Keratinocyte (primary cell): Measurements from ENCODE around the gene KCNJ6. TPM values are rescaled to one million over a fixed set of nuclear protein-coding genes. Genes with fewer than 3 reads are reported as not detected.

Experiments
- DNase-seq: peaks from one replicate; pipeline ENCODE4 v3.0.0-alpha.2; 2011; ENCODE audit warnings: low read depth, missing footprints, low spot score
- FAIRE-seq: peaks from 2 replicates; lab custom pipeline; 2011; peaks lifted over from hg19 to GRCh38; lab: Jason Lieb, UNC
- H2AFZ ChIP-seq: 2 replicates; pipeline ENCODE4 v1.6.0; 2012; ENCODE audit warnings: low read length, control low read depth, inconsistent platforms; ENCODE audit not compliant: control insufficient read depth
- H3K27ac ChIP-seq: 2 replicates; pipeline ENCODE4 v1.5.1; 2011; ENCODE audit warnings: low read length; ENCODE audit not compliant: control insufficient read depth, insufficient read depth
- H3K27me3 ChIP-seq: 3 replicates; pipeline ENCODE4 v1.6.0; 2011; ENCODE audit warnings: low read length; ENCODE audit not compliant: control insufficient read depth, insufficient read depth; ENCODE audit errors: extremely low read depth
- H3K36me3 ChIP-seq, 2 experiments: 2 replicates in 1 of 2; 3 replicates in 1 of 2; pipeline ENCODE4 v1.5.1; 2011; ENCODE audit warnings: low read length in 2 of 2, mild to moderate bottlenecking in 1 of 2; ENCODE audit not compliant: control insufficient read depth in 2 of 2, insufficient read depth in 2 of 2; ENCODE audit errors: extremely low read depth in 1 of 2
- H3K4me1 ChIP-seq: 3 replicates; pipeline ENCODE4 v1.5.1; 2011; ENCODE audit warnings: low read length; ENCODE audit not compliant: control insufficient read depth, insufficient read depth; ENCODE audit errors: extremely low read depth
- H3K4me2 ChIP-seq: 3 replicates; pipeline ENCODE4 v1.6.0; 2011; ENCODE audit warnings: low read depth, low read length; ENCODE audit not compliant: control insufficient read depth, insufficient read depth; ENCODE audit errors: extremely low read depth
- H3K4me3 ChIP-seq, 3 experiments: fragments of 200-600 bp in 1 of 3; sonication (generic) in 1 of 3; 2 replicates in 2 of 3; 3 replicates in 1 of 3; pipeline ENCODE4 v1.5.1; 2011 to 2016; ENCODE audit warnings: low read length in 3 of 3, mild to moderate bottlenecking in 3 of 3, control low read depth in 2 of 3, inconsistent platforms in 1 of 3, low read depth in 1 of 3, mixed read lengths in 1 of 3, mixed run types in 1 of 3, moderate library complexity in 1 of 3; ENCODE audit not compliant: control insufficient read depth in 2 of 3, insufficient read depth in 2 of 3; ENCODE audit errors: extremely low read depth in 1 of 3
- H3K79me2 ChIP-seq: 2 replicates; pipeline ENCODE4 v1.6.0; 2012; ENCODE audit warnings: low read length; ENCODE audit not compliant: control insufficient read depth, insufficient read depth
- H3K9ac ChIP-seq: 3 replicates; pipeline ENCODE4 v1.6.0; 2011; ENCODE audit warnings: low read length; ENCODE audit not compliant: control insufficient read depth, insufficient read depth; ENCODE audit errors: extremely low read depth
- H3K9me1 ChIP-seq: 3 replicates; pipeline ENCODE4 v1.6.0; 2011; ENCODE audit warnings: low read length; ENCODE audit not compliant: control insufficient read depth, insufficient read depth; ENCODE audit errors: extremely low read depth
- H3K9me3 ChIP-seq: 2 replicates; pipeline ENCODE4 v1.5.1; 2012; ENCODE audit warnings: low read depth, low read length; ENCODE audit not compliant: control insufficient read depth
- H4K20me1 ChIP-seq: 3 replicates; pipeline ENCODE4 v1.6.0; 2011; ENCODE audit warnings: low read length; ENCODE audit not compliant: control insufficient read depth, insufficient read depth; ENCODE audit errors: extremely low read depth
- CTCF ChIP-seq, 3 experiments: IDR thresholded peaks in 1 of 3; conservative IDR thresholded peaks in 1 of 3; optimal IDR thresholded peaks in 1 of 3; 2 replicates in 2 of 3; 3 replicates in 1 of 3; pipeline versions ENCODE3 to v1.5.1; 2011; ENCODE audit warnings: low read length in 3 of 3, mild to moderate bottlenecking in 3 of 3, moderate library complexity in 2 of 3, control low read depth in 1 of 3, inconsistent platforms in 1 of 3; ENCODE audit not compliant: insufficient read depth in 2 of 3; ENCODE audit errors: extremely low read depth in 1 of 3
- EZH2 ChIP-seq: IDR thresholded peaks from one replicate; pipeline ENCODE4 v1.6.1; 2012; ENCODE audit warnings: inconsistent platforms, mild to moderate bottlenecking, low read length, moderate library complexity
- dilution Hi-C: fragments of 300-500 bp; cut with MboI; formaldehyde crosslinking; loops from one replicate; pipeline ENCODE4 v1.7.0; 2020; ENCODE audit warnings: low sequenced_read_pairs; ENCODE audit not compliant: extremely low pct_ligation_motif_present
- polyA plus RNA-seq, 5 experiments: library from polyadenylated mRNA; depleted of rRNA in 3 of 5; stranded (reverse) in 3 of 5; stranded (forward) in 1 of 5; unstranded in 1 of 5; fragments of >200 nt; gene quantifications; 1 replicate in 1 of 5; 2 replicates in 3 of 5; 3 replicates in 1 of 5; pipeline versions ENCODE4 v1.2.1 to v1.2.3, GENCODE V29; 2011 to 2012; ENCODE audit warnings: missing spikeins in 2 of 5, low read depth in 1 of 5, low replicate concordance in 1 of 5

The KCNJ6 gene
- polyA plus RNA-seq, 1 donor (not counting 4 experiments of a cell fraction or from before 2014, with no cell fraction given): not detected

- H3K27ac ChIP-seq: no peak overlapping the region
- FAIRE-seq: peak; percentile 83
These were observed 45.0 kb downstream of the KCNJ6 start for GRCh38 chr21:37871121-37871862.

GRCh38 chr21:37870221-37870620, 46.0 kb downstream of the KCNJ6 start:
- Histone ChIP-seq H3K27me3 (no peaks in the 10 kb centered on the region), H3K4me3 (no peak overlapping the region), H3K9me3 (no peaks in the 10 kb centered on the region), H2AFZ (no peak overlapping the region), H3K36me3 (no peaks in the 10 kb centered on the region), H3K4me2 (no peak overlapping the region), H3K27ac (no peak overlapping the region), H3K9me1 (no peaks in the 10 kb centered on the region), H3K9ac (no peak overlapping the region), H4K20me1 (no peaks in the 10 kb centered on the region), H3K79me2 (no peaks in the 10 kb centered on the region), H3K4me1 (peaks cover 24% of the 10 kb centered on the region)
- dilution Hi-C loops: no loop called here
- FAIRE-seq (no peak), DNase-seq (no peak)
- no peak for TF ChIP-seq EZH2
- no peak for TF ChIP-seq CTCF (optimal IDR thresholded peaks at IDR 0.05 in 1 of 3, IDR thresholded peaks at IDR 0.05 in 1 of 3, conservative IDR thresholded peaks at IDR 0.05 in 1 of 3; ENCODE audit: extremely low read depth in 1 of 3, insufficient read depth in 2 of 3, low read length in 3 of 3)

More at GRCh38 chr21:37871121-37871862, 45.0 kb downstream of the KCNJ6 start:
- H3K4me2 ChIP-seq: no peak overlapping the region
- H3K9ac ChIP-seq: no peak overlapping the region
- H3K27me3 ChIP-seq: no peaks in the 10 kb centered on the region
- H3K79me2 ChIP-seq: no peaks in the 10 kb centered on the region
- H3K36me3 ChIP-seq: no peaks in the 10 kb centered on the region
- H3K9me1 ChIP-seq: no peaks in the 10 kb centered on the region
- peaks cover 24% of the 10 kb centered on the region for H3K4me1 ChIP-seq
- DNase-seq: no peak
- no peaks in the 10 kb centered on the region for H3K9me3 ChIP-seq
- no peak overlapping the region for H2AFZ ChIP-seq
- no peaks in the 10 kb centered on the region for H4K20me1 ChIP-seq
- no peak for TF ChIP-seq EZH2
- TF ChIP-seq CTCF (optimal IDR thresholded peaks at IDR 0.05 in 1 of 3, IDR thresholded peaks at IDR 0.05 in 1 of 3, conservative IDR thresholded peaks at IDR 0.05 in 1 of 3; ENCODE audit: extremely low read depth in 1 of 3, insufficient read depth in 2 of 3, low read length in 3 of 3): no peak
- dilution Hi-C loops: no loop called here
- H3K4me3 ChIP-seq: no peak overlapping the region
